ENCODE results near the gene GPBP1L1. TPM values are rescaled to one million over a fixed set of nuclear protein-coding genes. Genes with fewer than 3 reads are reported as not detected.
"Not testable (repeated sequence)": the region's sequence is repeated elsewhere in the genome, so short reads cannot be mapped to it uniquely, and the experiment has no call there.

GPBP1L1 gene
- total and polyA plus RNA-seq, 2 of the 4 experiments (the other 2 are of a cell fraction), result 31.5 to 57.4 TPM

DNA sequence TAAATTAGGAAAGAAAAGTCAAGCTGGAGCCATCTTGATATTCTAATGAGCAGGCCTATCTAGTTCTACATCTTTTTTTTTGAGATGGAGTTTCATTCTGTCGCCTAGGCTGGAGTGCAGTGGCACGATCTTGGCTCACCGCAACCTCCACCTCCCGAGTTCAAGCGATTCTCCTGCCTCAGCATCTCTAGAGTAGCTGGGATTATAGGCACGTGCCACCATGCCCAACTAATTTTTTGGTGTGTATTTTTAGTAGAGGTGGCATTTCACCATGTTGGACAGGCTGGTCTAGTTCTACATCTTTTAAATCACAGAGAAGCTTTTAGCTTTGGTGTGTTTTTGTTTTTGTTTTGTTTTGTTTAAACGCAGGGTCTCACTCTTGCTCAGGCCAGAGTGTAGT is 8.5 kb upstream of the GPBP1L1 start:
- Histone ChIP-seq H3K4ac (ENCODE audit: low read depth, low read length) (no peak overlapping the region), H3K4me3 (ENCODE audit: insufficient read depth, low read depth, low read length) (no peak overlapping the region), H3K9me3 (ENCODE audit: control insufficient read depth, insufficient read depth, low read length) (no peaks in the 10 kb centered on the region), H3K36me3 (ENCODE audit: control insufficient read depth, insufficient read depth, low read length) (peaks cover 16% of the 10 kb centered on the region), H3K79me1 (ENCODE audit: low read depth in 1 of 2, low read length in 2 of 2) (peaks cover 0 to 18% of the 10 kb centered on the region in 2 experiments; a peak in 3 of 4 replicates), H3K9ac (ENCODE audit: low read depth, low read length) (no peak overlapping the region), H3K56ac (ENCODE audit: extremely low read depth, insufficient read depth, low read length) (no peak overlapping the region), H3K27ac (ENCODE audit: insufficient read depth, low read length) (no peak overlapping the region), H4K20me1 (ENCODE audit: insufficient read depth, low read length) (no peaks in the 10 kb centered on the region), H3K23ac (ENCODE audit: low read depth, low read length) (no peak overlapping the region), H3K14ac (replicated peaks; ENCODE audit: low read depth, low read length) (no peak overlapping the region), H2AFZ (replicated peaks; ENCODE audit: low read length, poor library complexity) (no peak overlapping the region), H2BK15ac (ENCODE audit: low read depth, low read length) (no peak overlapping the region), H2BK120ac (ENCODE audit: low read depth, low read length) (no peak overlapping the region), H3K4me1 (ENCODE audit: control insufficient read depth, insufficient read depth, low read length) (no peaks in the 10 kb centered on the region), H3K9me1 (ENCODE audit: insufficient read depth, low read length) (0 out of 2 replicates have a peak, but pooled peaks cover under 1% of the 10 kb centered on the region), H2BK20ac (ENCODE audit: low read depth, low read length) (no peak overlapping the region), H4K8ac (ENCODE audit: low read depth in 2 of 2, low read length in 2 of 2) (no peak overlapping the region), H2BK5ac (ENCODE audit: low read depth, low read length, poor library complexity, severe bottlenecking) (no peak overlapping the region), H3K18ac (ENCODE audit: low read depth, low read length) (no peak overlapping the region), H2AK5ac (ENCODE audit: low read depth, low read length) (no peak overlapping the region), H3K27me3 (ENCODE audit: control insufficient read depth, insufficient read depth, low read length) (no peaks in the 10 kb centered on the region), H4K91ac (ENCODE audit: insufficient read depth, low read depth, low read length) (no peak overlapping the region), H3K4me2 (ENCODE audit: low read depth, low read length) (no peak overlapping the region), H4K5ac (ENCODE audit: low read depth, low read length) (no peak overlapping the region), H2AK9ac (replicated peaks; ENCODE audit: low read depth, low read length, poor library complexity) (no peak overlapping the region)
- dilution Hi-C loops (cut with HindIII; ENCODE audit: low sequenced_read_pairs, unreplicated experiment), result no loop called here
- DNase-seq (no peak), ATAC-seq (ENCODE audit: low read depth) (no peak)
- WGBS, 2 experiments (ENCODE audit: extremely low coverage in 2 of 2, insufficient read length in 1 of 2), result no CpG with 5 or more reads among the region's 7 CpGs
- ChIA-PET CTCF (no interaction called here), POLR2A (ENCODE audit: unreplicated experiment) (no interaction called here)
- in situ Hi-C loops (cut with MboI; ENCODE audit: low sequenced_read_pairs), result no loop called here
- intact Hi-C loops (cut with micrococcal nuclease), result no loop called here
- no peak for TF ChIP-seq SMC3 (IDR thresholded peaks at IDR 0.05; ENCODE audit: low read depth, low read length)
- no peak for TF ChIP-seq BHLHE40 (IDR thresholded peaks at IDR 0.05; ENCODE audit: low read depth, low read length)
- TF ChIP-seq, protein P1, sequence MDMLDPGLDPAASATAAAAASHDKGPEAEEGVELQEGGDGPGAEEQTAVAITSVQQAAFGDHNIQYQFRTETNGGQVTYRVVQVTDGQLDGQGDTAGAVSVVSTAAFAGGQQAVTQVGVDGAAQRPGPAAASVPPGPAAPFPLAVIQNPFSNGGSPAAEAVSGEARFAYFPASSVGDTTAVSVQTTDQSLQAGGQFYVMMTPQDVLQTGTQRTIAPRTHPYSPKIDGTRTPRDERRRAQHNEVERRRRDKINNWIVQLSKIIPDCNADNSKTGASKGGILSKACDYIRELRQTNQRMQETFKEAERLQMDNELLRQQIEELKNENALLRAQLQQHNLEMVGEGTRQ (IDR thresholded peaks at IDR 0.05; ENCODE audit: low read depth, low read length), result no peak
- no peak for TF ChIP-seq CHD1 (IDR thresholded peaks at IDR 0.05; ENCODE audit: low read depth, low read length)
- TF ChIP-seq NFE2L2 (IDR thresholded peaks at IDR 0.05; ENCODE audit: low read depth, low read length), result no peak
- TF ChIP-seq RAD21 (IDR thresholded peaks at IDR 0.05; ENCODE audit: low read length), result no peak
- BruUV-seq (replicated peaks), result no TSS peak

DNA sequence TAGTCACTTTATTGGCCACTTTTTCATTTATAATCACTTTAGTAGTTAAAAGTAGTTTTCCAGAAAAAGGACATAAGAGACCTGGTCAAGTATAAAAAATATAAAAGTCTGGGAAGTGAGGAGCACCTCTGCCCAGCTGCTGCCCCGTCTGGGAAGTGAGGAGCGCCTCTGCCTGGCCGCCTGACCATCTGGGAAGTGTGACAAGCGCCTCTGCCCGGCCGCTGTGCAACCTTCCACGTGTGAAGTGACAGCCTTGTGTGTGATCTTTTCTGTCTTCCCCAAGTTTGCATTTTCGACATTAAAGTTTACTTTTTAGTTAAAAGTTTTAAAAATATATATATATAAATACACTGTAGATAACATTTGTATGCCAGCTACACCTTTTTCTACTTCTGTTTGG is 7.5 kb upstream of the GPBP1L1 start:
- dilution Hi-C loops (cut with HindIII; ENCODE audit: low sequenced_read_pairs, unreplicated experiment); BruUV-seq (replicated peaks); H2BK5ac ChIP-seq (ENCODE audit: low read depth, low read length, poor library complexity, severe bottlenecking); H3K18ac ChIP-seq (ENCODE audit: low read depth, low read length); H3K56ac ChIP-seq (ENCODE audit: extremely low read depth, insufficient read depth, low read length); H2BK20ac ChIP-seq (ENCODE audit: low read depth, low read length); H2BK15ac ChIP-seq (ENCODE audit: low read depth, low read length); H2AK5ac ChIP-seq (ENCODE audit: low read depth, low read length); H3K4me2 ChIP-seq (ENCODE audit: low read depth, low read length); H3K4me3 ChIP-seq (ENCODE audit: insufficient read depth, low read depth, low read length); POLR2A ChIA-PET (ENCODE audit: unreplicated experiment); H3K9me1 ChIP-seq (ENCODE audit: insufficient read depth, low read length); H4K5ac ChIP-seq (ENCODE audit: low read depth, low read length); H2BK120ac ChIP-seq (ENCODE audit: low read depth, low read length); in situ Hi-C loops (cut with MboI; ENCODE audit: low sequenced_read_pairs); intact Hi-C loops (cut with micrococcal nuclease); H3K14ac ChIP-seq (replicated peaks; ENCODE audit: low read depth, low read length); H3K4ac ChIP-seq (ENCODE audit: low read depth, low read length); H4K20me1 ChIP-seq (ENCODE audit: insufficient read depth, low read length); H3K27ac ChIP-seq (ENCODE audit: insufficient read depth, low read length); H2AFZ ChIP-seq (replicated peaks; ENCODE audit: low read length, poor library complexity); H3K4me1 ChIP-seq (ENCODE audit: control insufficient read depth, insufficient read depth, low read length); H3K9ac ChIP-seq (ENCODE audit: low read depth, low read length); H4K91ac ChIP-seq (ENCODE audit: insufficient read depth, low read depth, low read length); H3K9me3 ChIP-seq (ENCODE audit: control insufficient read depth, insufficient read depth, low read length); DNase-seq; H2AK9ac ChIP-seq (replicated peaks; ENCODE audit: low read depth, low read length, poor library complexity); CTCF ChIA-PET; ATAC-seq (ENCODE audit: low read depth); H3K27me3 ChIP-seq (ENCODE audit: control insufficient read depth, insufficient read depth, low read length); H3K23ac ChIP-seq (ENCODE audit: low read depth, low read length); H4K8ac ChIP-seq (ENCODE audit: low read depth in 2 of 2, low read length in 2 of 2): not testable (repeated sequence)
- peaks cover 0 to 26% of the 10 kb centered on the region in 2 experiments; a peak in 3 of 4 replicates for H3K79me1 ChIP-seq (ENCODE audit: low read depth in 1 of 2, low read length in 2 of 2)
- peaks cover 16% of the 10 kb centered on the region for H3K36me3 ChIP-seq (ENCODE audit: control insufficient read depth, insufficient read depth, low read length)
- WGBS, 2 experiments (ENCODE audit: extremely low coverage in 2 of 2, insufficient read length in 1 of 2), result no CpG with 5 or more reads among the region's 8 CpGs
